GM19193 (cell line): ENCODE data around the gene ETV6.
A peak's percentile ranks its signal among the peaks of the same experiment; 100 is the strongest.

Source experiments
- POLR2A ChIP-seq: IDR thresholded peaks from 4 replicates; pipeline ENCODE4 v1.6.1; 2011; ENCODE audit not compliant: insufficient read depth, insufficient read length; ENCODE audit errors: extremely low read depth

The ETV6 gene

DNA sequence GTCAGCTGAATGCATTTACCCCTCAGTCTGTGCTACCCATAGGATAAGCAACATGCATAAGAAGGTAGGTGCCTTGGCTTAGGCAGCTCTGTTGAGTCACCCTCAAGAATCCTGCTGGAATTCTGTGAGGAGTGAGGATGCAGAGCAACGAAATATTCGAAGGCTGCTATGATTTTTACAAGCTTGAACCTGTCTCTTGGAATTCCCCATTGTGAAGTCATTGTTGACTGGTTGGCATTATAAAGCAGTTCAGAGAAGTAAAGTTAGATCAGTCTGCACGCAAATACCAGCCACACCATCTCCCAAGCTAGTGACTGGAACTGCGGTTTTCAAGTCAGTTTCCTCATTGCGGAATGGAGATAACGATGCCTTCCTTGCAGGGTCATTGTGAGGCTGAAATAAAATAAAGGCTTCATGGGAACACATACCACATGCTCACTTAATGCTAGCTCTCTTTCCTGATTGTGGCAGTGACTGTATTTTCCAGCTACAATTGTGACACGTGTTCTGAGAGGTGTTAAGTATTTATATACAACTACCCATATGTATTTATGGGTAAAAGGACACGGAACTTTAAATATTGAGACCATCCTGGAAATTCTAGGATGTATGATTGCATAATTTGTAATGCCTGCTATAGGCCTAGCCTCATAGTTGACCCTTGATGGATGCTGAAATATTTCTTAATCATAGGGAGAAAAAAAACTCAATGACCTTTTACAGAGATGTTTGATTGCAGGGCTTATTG lies 96.7 kb downstream of the ETV6 start:
- TF ChIP-seq POLR2A, result peak; percentile 19

DNA sequence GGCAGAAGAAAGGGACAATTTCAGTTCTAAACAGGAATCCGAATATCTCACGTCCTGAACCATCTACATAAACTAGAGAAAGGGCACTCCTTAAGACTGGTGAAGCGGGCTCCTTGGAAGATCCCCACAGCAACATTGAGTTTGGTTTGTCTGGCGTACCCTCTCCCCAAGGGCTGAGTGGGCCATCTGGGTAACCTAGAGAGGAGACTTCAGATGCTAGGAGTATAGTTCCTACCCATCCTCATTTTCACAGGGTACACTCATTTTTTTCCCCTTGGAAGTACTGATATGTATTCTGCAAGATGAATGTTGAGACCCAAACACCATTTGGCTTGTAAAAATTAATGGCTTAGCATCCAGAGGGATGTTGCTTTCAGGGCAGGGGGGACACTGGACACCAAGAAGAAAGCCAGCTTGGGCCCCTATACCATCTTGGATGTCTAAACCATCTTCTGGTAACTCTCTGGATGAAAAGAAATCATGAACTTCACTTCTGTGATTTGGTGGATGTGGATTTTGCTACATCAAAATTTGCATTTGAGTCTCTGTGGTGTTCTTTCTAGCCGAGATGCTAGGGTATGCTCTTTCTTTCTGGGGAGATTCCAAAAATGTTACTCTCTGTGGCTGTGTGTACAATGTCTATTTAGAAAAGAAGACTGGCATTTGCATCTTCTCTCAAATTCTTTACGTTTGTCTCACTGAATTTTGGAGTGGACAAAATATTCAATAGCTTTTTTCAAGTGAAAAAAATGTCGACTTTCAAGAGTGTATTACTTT lies 97.7 kb downstream of the ETV6 start:
- peak; percentile 27 for TF ChIP-seq POLR2A

DNA sequence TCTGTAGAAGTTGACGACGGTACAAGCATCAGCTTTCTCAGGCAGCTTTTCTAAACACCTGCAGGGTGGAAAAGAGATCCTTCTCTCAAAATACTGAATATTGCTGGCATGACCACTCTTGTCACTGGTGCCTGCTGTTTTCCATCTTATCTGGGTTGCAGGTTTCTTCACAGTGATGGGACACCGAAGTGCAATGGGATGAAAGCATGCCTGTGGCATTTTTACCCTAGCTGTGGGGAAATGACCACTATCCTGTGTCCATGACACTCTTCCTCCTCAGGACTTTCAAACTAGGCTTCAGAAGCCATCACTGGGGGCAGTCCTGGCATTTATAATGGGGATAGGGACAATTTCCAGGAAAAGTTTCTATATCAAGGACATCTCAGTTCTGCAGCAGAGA lies 98.5 kb downstream of the ETV6 start:
- TF ChIP-seq POLR2A, result no peak

DNA sequence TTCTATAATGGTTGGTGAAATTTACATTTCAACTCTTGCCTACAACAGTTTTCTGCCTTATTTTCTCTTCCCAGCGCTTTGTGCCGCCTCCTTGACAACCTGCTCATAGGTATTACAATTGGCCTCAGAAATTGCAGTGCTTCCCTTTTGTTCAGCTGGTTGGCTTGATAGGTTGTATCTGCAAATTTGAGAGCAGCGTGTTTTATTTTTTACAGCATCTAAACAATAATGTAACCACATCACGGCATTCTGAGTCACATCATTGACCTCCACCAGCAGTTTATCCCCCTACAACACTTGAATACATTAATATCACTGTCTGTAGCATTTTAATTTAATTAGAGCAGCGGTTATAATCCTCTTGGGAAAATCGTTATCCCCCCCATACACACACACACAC lies 99.4 kb downstream of the ETV6 start:
- no peak for TF ChIP-seq POLR2A

DNA sequence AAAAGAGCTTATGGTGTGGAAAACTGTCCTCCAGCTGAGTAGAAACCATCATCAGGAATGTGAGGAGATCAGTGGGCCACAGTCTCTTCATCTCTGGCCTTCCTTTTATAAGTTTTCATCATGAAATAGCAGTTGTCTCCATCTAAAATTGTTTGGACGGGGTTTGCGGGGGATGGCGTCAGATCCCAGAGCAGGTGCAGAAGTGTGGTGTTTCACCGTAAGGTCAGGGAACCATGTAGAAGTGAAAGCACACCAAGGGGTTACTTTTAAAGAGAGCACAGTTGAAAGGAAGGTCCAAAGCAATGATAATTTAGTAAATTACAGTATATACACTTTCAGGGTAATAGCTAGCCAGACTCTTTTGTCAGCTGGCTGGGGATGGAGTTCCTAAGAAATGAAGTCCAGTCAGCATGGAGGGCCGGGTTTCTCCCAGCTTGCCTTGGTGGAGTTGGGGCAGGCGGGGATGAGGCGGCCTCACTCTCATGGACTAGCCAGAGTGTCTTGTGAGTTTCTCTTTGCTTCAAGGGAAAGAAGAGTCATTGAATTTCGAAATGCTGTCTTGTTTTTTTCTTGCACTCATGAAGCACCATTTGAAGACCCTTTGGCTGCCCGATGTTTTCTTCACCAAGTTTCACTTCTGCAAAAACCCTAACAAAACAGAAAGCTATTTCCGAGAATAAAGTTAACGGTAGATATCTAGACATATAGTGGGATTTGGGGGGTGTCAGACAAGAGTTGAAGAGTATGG lies 100.6 kb downstream of the ETV6 start:
- TF ChIP-seq POLR2A, result peak; percentile 57

DNA sequence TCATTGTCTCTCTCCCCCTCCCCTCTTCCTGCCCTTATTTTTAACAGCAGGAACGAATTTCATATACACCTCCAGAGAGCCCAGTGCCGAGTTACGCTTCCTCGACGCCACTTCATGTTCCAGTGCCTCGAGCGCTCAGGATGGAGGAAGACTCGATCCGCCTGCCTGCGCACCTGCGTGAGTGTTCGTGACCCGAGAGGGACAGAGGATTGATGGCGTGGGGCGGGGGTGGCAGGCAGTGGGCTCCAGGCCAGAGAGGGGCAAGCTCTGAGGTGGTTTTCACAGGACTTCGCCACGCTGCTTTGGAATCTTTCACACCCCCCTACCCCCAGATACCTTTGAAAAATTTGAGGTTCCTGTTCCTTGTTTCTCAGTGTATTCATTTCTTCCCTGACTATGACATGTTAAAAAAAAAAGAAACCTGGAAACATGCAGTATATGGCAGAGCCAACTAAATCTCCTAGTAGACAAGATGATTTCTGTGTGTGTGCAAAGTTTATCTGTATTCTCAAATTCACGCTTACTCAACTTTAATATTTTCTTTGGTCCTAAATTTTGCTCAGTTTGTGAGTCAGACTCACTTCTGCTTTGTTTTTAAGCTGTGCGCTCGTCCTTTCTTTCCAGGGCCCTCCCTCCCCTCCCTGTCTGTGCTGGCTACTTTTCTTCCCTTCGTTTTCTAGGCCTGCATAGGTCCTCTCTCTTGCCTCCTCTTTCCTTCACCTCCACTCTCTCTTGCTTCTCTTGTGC lies 103.1 kb downstream of the ETV6 start:
- no peak for TF ChIP-seq POLR2A

DNA sequence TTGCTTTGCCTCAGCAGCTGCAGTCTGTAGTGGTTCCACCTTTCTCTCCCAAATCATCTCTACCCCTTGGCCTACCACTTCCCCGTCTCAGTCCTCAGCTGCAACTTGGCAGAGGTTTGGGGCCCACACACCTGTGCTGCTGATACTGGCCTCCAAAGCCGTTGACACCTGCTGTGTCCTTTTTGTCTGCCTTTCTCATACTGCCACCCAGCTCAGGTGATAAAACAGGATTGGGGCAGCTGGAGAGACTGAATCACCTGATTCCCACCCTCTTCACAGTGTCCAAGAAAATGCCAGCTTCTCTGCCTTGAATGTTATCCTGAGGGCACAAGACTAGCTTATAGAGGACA lies 103.7 kb downstream of the ETV6 start:
- no peak for TF ChIP-seq POLR2A

DNA sequence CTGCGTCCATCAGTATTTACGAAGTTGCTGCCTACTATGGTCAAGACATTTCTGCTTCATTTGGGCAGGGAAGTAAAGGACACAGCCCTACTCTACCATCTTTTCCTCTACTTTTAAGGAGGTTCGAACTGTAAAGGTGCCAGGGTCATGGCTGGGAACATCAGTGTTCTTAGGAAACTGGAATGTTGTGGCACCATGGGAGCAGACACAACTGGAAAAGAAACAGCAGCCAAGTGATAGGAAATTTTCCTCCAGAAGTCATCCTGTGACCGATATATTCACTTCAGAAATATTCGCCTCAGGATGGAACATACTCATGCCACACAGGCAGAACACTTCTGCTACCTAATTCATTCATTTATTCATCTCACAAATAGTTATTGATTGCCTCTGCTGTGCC lies 104.4 kb downstream of the ETV6 start:
- TF ChIP-seq POLR2A, result no peak

DNA sequence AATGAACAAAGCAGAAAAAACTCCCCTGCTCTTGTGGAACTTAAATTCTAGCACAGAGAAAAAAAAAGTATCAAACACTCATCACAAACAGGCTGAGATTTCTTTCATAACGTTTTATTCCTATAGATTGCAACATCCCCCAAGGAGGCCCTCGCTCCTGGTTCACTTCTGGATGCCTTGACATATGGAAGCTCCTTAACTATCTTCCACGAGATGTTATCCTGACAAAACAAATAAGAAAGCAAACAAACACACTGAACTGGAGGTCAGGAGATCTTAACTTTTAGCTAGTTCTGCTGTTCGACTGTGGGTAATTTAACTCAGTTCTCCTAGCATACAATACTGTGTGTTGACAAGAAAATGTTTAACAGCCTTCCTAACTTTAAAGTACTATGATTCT lies 104.8 kb downstream of the ETV6 start:
- no peak for TF ChIP-seq POLR2A

DNA sequence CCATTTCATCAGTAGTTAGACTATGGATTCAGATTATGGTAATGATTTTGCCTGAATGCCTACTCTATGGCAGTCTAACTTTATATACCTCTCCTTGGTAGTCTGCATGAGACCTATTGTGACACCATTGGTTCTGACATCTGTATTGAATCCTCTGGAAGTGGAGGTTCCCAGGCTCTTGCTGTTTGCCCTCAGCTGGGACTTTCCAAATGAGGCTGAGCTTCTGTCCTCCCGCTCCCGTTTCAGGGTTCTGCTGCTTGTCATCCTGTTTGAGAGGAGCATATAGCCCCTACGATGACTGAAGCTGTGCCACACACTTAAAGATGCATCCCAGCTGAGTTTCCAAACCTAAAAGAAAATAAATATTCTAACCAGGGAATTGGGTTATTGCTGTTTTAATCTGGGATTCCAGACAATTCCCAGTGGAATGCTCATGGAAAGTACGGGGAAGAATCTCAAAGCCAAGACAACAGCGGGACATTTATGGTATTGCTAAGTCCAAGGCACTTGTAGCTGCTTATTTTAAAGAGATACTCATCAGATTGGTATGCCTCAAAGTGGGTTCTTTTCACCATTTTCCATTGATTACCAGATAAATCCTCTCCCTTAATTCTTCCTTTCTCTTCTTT lies 105.9 kb downstream of the ETV6 start:
- no peak for TF ChIP-seq POLR2A

DNA sequence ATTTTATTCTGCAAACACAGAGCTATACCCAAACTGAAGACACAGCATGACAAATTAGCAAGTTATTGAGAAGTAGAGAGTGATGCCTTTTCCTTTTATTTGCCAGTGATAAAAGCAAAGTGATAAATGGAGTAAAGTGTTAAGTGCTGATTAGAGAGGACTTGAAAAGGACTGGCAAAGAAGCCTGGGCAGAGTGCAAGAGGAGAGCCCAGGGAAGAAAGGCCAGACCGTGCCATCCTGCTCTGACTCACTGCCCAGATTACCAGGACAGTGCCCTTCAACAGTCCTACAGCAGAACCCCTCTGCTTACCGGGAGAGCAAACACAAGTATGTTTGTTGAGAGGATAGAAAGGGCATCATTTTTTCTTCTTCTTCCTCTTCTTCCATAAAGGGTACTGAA lies 106.5 kb downstream of the ETV6 start:
- no peak for TF ChIP-seq POLR2A

DNA sequence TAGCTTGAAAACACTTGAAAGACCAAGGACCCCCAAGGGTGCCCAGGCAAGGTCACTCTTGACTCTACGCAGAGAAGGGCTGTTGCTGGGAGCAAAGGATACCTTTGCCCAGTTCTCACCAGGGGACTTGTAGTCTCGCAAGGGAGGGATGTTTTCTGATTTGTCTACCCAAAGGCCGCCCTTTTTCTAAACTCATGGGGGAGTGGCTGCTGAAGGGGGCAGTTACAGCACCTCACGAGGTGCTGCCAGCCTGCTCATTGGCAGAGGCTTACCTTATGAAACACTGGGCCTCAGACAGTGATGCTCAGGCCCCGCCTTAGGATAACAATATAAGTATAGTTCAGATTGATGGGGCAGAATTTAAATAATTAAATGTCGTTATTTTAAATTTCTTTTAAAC lies 107.0 kb downstream of the ETV6 start:
- TF ChIP-seq POLR2A, result no peak

DNA sequence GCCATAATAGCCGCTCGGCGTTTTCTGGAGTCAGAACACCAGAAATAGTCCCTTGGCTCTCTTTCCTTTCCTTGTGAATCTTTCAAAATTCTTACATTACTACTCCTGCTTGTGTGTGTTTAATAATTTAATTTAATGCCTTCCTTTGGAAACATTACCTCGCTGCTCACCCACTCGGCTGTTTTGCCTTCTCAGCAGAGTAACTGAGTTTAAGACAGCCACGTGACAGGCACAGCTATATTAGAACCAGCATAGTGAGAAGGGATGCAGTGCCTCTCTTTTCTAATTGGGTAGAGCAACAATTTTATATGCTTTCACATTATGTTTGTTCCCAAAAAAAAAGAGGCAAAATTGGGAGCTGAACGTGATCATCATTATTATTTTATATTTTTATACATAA lies 107.6 kb downstream of the ETV6 start:
- TF ChIP-seq POLR2A, result no peak

DNA sequence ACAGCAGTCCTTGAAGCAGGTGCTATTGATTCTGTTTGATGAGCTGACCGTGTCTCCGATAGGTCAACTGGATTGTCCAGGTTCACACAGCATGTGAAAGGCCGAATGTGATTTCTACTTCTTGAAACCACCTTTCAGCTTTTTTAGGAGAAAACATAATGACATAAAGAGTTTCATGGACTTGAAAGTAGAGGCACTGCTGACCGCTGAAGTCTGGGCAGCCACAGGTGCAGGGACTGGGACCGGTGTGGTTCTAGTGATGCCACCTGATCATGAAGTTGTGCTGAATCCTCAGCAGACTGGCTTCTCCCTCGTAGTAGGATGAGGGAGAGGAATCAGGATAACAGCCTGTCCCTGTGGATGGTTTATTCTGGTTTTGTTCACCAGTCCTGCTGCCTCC lies 108.1 kb downstream of the ETV6 start:
- TF ChIP-seq POLR2A, result no peak
